Mesenchymal stem cell (in vitro differentiated cells and primary cell): ENCODE results near the gene CCL22.

Source experiments
- DNase-seq: peaks from one replicate; pipeline ENCODE4 v3.0.0-alpha.2; 2013
- H2AFZ ChIP-seq: one replicate; pipeline ENCODE4 v1.6.1; 2013; ENCODE audit warnings: low read depth, mild to moderate bottlenecking, control low read depth, inconsistent platforms, low read length, moderate library complexity
- H2AK5ac ChIP-seq: 2 replicates; pipeline ENCODE4 v1.6.1; 2013; ENCODE audit warnings: low read length, moderate library complexity, mild to moderate bottlenecking, inconsistent platforms; ENCODE audit not compliant: severe bottlenecking
- H2BK120ac ChIP-seq: one replicate; pipeline ENCODE4 v1.6.1; 2013; ENCODE audit warnings: low read depth, mild to moderate bottlenecking, inconsistent platforms, low read length, moderate library complexity
- H2BK12ac ChIP-seq, 2 experiments: one replicate each; pipeline ENCODE4 v1.6.1; 2013; ENCODE audit warnings: inconsistent platforms in 2 of 2, low read length in 2 of 2, mild to moderate bottlenecking in 2 of 2, moderate library complexity in 2 of 2, control low read depth in 1 of 2
- H2BK15ac ChIP-seq: one replicate; pipeline ENCODE4 v1.6.1; 2013; ENCODE audit warnings: mild to moderate bottlenecking, low read depth, inconsistent platforms; ENCODE audit not compliant: poor library complexity, severe bottlenecking
- H2BK5ac ChIP-seq: 2 replicates; pipeline ENCODE4 v1.6.1; 2013; ENCODE audit warnings: low read depth, mild to moderate bottlenecking, low read length, control low read depth, inconsistent platforms; ENCODE audit not compliant: poor library complexity, severe bottlenecking
- H3K14ac ChIP-seq, 2 experiments: one replicate each; pipeline ENCODE4 v1.6.1; 2013; ENCODE audit warnings: inconsistent platforms in 2 of 2, low read length in 2 of 2, control low read depth in 1 of 2, mild to moderate bottlenecking in 1 of 2, moderate library complexity in 1 of 2
- H3K18ac ChIP-seq, 2 experiments: one replicate each; pipeline ENCODE4 v1.6.1; 2013; ENCODE audit warnings: inconsistent platforms in 2 of 2, low read length in 2 of 2, control low read depth in 1 of 2, low read depth in 1 of 2, mild to moderate bottlenecking in 1 of 2
- H3K23ac ChIP-seq, 2 experiments: one replicate each; pipeline ENCODE4 v1.6.1; 2013; ENCODE audit warnings: inconsistent platforms in 2 of 2, low read length in 2 of 2, mild to moderate bottlenecking in 2 of 2, moderate library complexity in 2 of 2, control low read depth in 1 of 2
- H3K27ac ChIP-seq: 2 replicates; pipeline ENCODE4 v1.5.1; 2013; ENCODE audit warnings: mild to moderate bottlenecking, moderate library complexity, low read length, control low read depth, inconsistent platforms; ENCODE audit not compliant: poor library complexity, severe bottlenecking
- H3K27me3 ChIP-seq, 2 experiments: 2 replicates each; pipeline versions ENCODE4 v1.6.1 to v1.7.0; 2013; ENCODE audit warnings: low read length in 2 of 2, mild to moderate bottlenecking in 2 of 2, moderate library complexity in 2 of 2, control low read depth in 1 of 2, inconsistent platforms in 1 of 2; ENCODE audit not compliant: control insufficient read depth in 1 of 2, insufficient read depth in 1 of 2
- H3K36me3 ChIP-seq, 2 experiments: 2 replicates each; pipeline versions ENCODE4 v1.6.1 to v1.7.0; 2013; ENCODE audit warnings: low read length in 2 of 2, control low read depth in 1 of 2, inconsistent platforms in 1 of 2, low read depth in 1 of 2, mild to moderate bottlenecking in 1 of 2; ENCODE audit not compliant: insufficient read depth in 2 of 2, control insufficient read depth in 1 of 2
- H3K4ac ChIP-seq, 2 experiments: one replicate each; pipeline ENCODE4 v1.6.1; 2013; ENCODE audit warnings: inconsistent platforms in 2 of 2, low read length in 2 of 2, mild to moderate bottlenecking in 2 of 2, moderate library complexity in 2 of 2, control low read depth in 1 of 2, low read depth in 1 of 2
- H3K4me1 ChIP-seq: 2 replicates; pipeline ENCODE4 v1.6.1; 2013; ENCODE audit warnings: low read depth, low read length, control low read depth; ENCODE audit not compliant: control insufficient read depth, insufficient read depth
- H3K4me2 ChIP-seq: 2 replicates; pipeline ENCODE4 v1.6.1; 2013; ENCODE audit warnings: low read length, mild to moderate bottlenecking, inconsistent platforms; ENCODE audit not compliant: poor library complexity, severe bottlenecking
- H3K4me3 ChIP-seq, 2 experiments: 2 replicates each; pipeline versions ENCODE4 v1.5.1 to v1.7.0; 2013; ENCODE audit warnings: low read length in 2 of 2, mild to moderate bottlenecking in 2 of 2, control low read depth in 1 of 2, low read depth in 1 of 2; ENCODE audit not compliant: insufficient read depth in 1 of 2
- H3K79me1 ChIP-seq: replicated peaks from 2 replicates; pipeline ENCODE4 v1.6.1; 2013; ENCODE audit warnings: mild to moderate bottlenecking, control low read depth, low read length, inconsistent platforms; ENCODE audit not compliant: poor library complexity, severe bottlenecking
- H3K9ac ChIP-seq: 2 replicates; pipeline ENCODE4 v1.7.0; 2013; ENCODE audit warnings: mild to moderate bottlenecking, low read length, moderate library complexity
- H3K9me3 ChIP-seq: 2 replicates; pipeline ENCODE4 v1.7.0; 2013; ENCODE audit warnings: mild to moderate bottlenecking, low read length; ENCODE audit not compliant: control insufficient read depth
- H4K8ac ChIP-seq: one replicate; pipeline ENCODE4 v1.6.1; 2013; ENCODE audit warnings: inconsistent platforms, mild to moderate bottlenecking, low read length, moderate library complexity
- H4K91ac ChIP-seq: one replicate; pipeline ENCODE4 v1.6.1; 2013; ENCODE audit warnings: mild to moderate bottlenecking, low read length, inconsistent platforms
- WGBS: methylation state at CpG from one replicate; pipeline ENCODE4 v1.1.7; 2013; ENCODE audit warnings: mixed read lengths; 5-methylcytosine and 5-hydroxymethylcytosine counted together

CCL22 gene

GRCh38 chr16:57315416-57315815 lies 43.2 kb upstream of the CCL22 start:
- Histone ChIP-seq H3K79me1 (no peaks in the 10 kb centered on the region), H4K91ac (no peak overlapping the region), H3K14ac (no peak overlapping the region), H3K9ac (no peak overlapping the region), H2BK5ac (no peak overlapping the region), H3K4ac (no peak overlapping the region), H3K9me3 (no peaks in the 10 kb centered on the region), H2BK12ac (peak overlapping the region in 1 of 2 experiments; percentile 68), H2BK15ac (no peak overlapping the region), H3K27me3 (peaks cover 4 to 10% of the 10 kb centered on the region in 2 experiments), H2AFZ (no peak overlapping the region), H3K4me2 (no peak overlapping the region), H3K27ac (no peak overlapping the region), H3K23ac (no peak overlapping the region), H3K18ac (no peak overlapping the region), H3K36me3 (no peaks in the 10 kb centered on the region), H4K8ac (no peak overlapping the region), H3K4me1 (peaks cover 22% of the 10 kb centered on the region), H2BK120ac (no peak overlapping the region), H3K4me3 (no peak overlapping the region), H2AK5ac (no peak overlapping the region)
- WGBS, result 67% methylated on average over 7 of the region's 7 CpGs
- no peak for DNase-seq

- Histone ChIP-seq H3K23ac (no peak overlapping the region), H3K14ac (no peak overlapping the region), H2BK15ac (no peak overlapping the region), H3K4ac (peak overlapping the region in 1 of 2 experiments; percentile 54), H2AK5ac (peak overlapping the region; percentile 46), H2BK12ac (peak overlapping the region; percentile 56 to 98), H2AFZ (no peak overlapping the region), H4K91ac (peak overlapping the region; percentile 74), H3K27me3 (peaks cover 4 to 9% of the 10 kb centered on the region in 2 experiments), H3K4me1 (peaks cover 22% of the 10 kb centered on the region), H3K18ac (peak overlapping the region; percentile 55 to 81), H3K4me2 (no peak overlapping the region), H3K9me3 (no peaks in the 10 kb centered on the region), H2BK120ac (peak overlapping the region; percentile 46), H2BK5ac (no peak overlapping the region), H3K27ac (peak overlapping the region; percentile 9), H3K79me1 (no peaks in the 10 kb centered on the region), H3K36me3 (no peaks in the 10 kb centered on the region), H4K8ac (no peak overlapping the region), H3K4me3 (no peak overlapping the region), H3K9ac (peak overlapping the region; percentile 62)
- 56% methylated on average over 2 of the region's 3 CpGs for WGBS
- DNase-seq, result peak; percentile 97
Measured at GRCh38 chr16:57316390-57317017, 42.1 kb upstream of the CCL22 start.

GRCh38 chr16:57318240-57318970 lies 40.2 kb upstream of the CCL22 start:
- H3K23ac ChIP-seq, result no peak overlapping the region
- H2AK5ac ChIP-seq, result no peak overlapping the region
- H3K27ac ChIP-seq, result peak overlapping the region; percentile 39
- H2BK12ac ChIP-seq, result peak overlapping the region in 1 of 2 experiments; percentile 43
- H3K27me3 ChIP-seq, result no peaks in the 10 kb centered on the region
- peak overlapping the region in 1 of 2 experiments; percentile 37 for H3K4ac ChIP-seq
- WGBS, result 59% methylated on average over 13 of the region's 13 CpGs
- peak overlapping the region; percentile 30 for H3K4me2 ChIP-seq
- no peak overlapping the region for H3K9ac ChIP-seq
- peak overlapping the region; percentile 64 for H4K8ac ChIP-seq
- peak; percentile 68 for DNase-seq
- H3K4me3 ChIP-seq, result no peak overlapping the region
- peaks cover 22% of the 10 kb centered on the region for H3K4me1 ChIP-seq
- H4K91ac ChIP-seq, result peak overlapping the region; percentile 52
- peak overlapping the region; percentile 89 for H2BK15ac ChIP-seq
- no peak overlapping the region for H2BK5ac ChIP-seq
- peak overlapping the region; percentile 52 to 54 for H3K18ac ChIP-seq
- H2AFZ ChIP-seq, result peak overlapping the region; percentile 10
- peak overlapping the region in 1 of 2 experiments; percentile 44 for H3K14ac ChIP-seq
- no peaks in the 10 kb centered on the region for H3K9me3 ChIP-seq
- no peaks in the 10 kb centered on the region for H3K36me3 ChIP-seq
- H2BK120ac ChIP-seq, result peak overlapping the region; percentile 42
- H3K79me1 ChIP-seq, result no peaks in the 10 kb centered on the region

DNA sequence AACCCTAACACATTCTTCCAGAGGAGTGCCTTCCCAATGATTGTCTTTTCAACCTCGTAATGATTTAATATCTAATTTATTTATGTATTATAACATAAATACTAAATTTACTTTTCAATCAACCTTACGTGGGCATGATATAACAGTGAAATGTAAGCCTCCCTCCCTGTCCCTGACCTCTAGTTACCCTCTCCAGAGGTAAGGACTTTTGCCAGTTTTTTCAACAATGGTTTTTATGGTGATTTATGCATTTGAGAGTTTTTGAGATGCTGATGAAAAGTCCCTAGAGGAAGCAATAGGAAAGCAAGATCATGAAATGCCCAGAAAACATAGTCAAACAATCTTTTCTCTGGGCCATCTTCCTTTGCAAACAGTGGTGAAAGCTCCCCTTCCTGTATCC lies 38.9 kb upstream of the CCL22 start:
- Histone ChIP-seq H3K4me2 (no peak overlapping the region), H3K4ac (no peak overlapping the region), H3K27ac (no peak overlapping the region), H2BK12ac (no peak overlapping the region), H3K9me3 (no peaks in the 10 kb centered on the region), H3K27me3 (no peaks in the 10 kb centered on the region), H3K4me1 (peaks cover 19% of the 10 kb centered on the region), H3K9ac (no peak overlapping the region), H3K23ac (no peak overlapping the region), H2BK5ac (no peak overlapping the region), H3K79me1 (no peaks in the 10 kb centered on the region), H2BK120ac (no peak overlapping the region), H3K36me3 (no peaks in the 10 kb centered on the region), H3K14ac (no peak overlapping the region), H4K91ac (no peak overlapping the region), H2AK5ac (peak overlapping the region; percentile 40), H2BK15ac (no peak overlapping the region), H3K4me3 (no peak overlapping the region), H3K18ac (no peak overlapping the region), H4K8ac (no peak overlapping the region), H2AFZ (no peak overlapping the region)
- DNase-seq, result no peak
- 100% methylated on average over 1 of the region's 2 CpGs for WGBS
